H1 (cell line): ENCODE data around the gene CHRNA5. TPM values are rescaled to one million over a fixed set of nuclear protein-coding genes. Genes with fewer than 3 reads are reported as not detected.

ENCODE experiments used
- CHD1 ChIP-seq: IDR thresholded peaks from 2 replicates; pipeline ENCODE4 v1.6.1; 2012; ENCODE audit warnings: low read depth, low read length, improper control_type of control experiment
- CHD2 ChIP-seq: IDR thresholded peaks from 2 replicates; pipeline ENCODE4 v1.6.1; 2012; ENCODE audit warnings: low read length, improper control_type of control experiment
- CHD7 ChIP-seq: fragments of 300-600 bp; sonication (generic); IDR thresholded peaks from 2 replicates; pipeline ENCODE4 v1.7.1; 2012; ENCODE audit warnings: low read length, moderate library complexity, mild to moderate bottlenecking, inconsistent platforms; ENCODE audit not compliant: insufficient replicate concordance
- EZH2 ChIP-seq: fragments of 200-600 bp; sonication (generic); IDR thresholded peaks from 2 replicates; pipeline ENCODE4 v1.7.1; 2012; ENCODE audit warnings: low read depth, mild to moderate bottlenecking, moderate library complexity, low read length, inconsistent platforms; ENCODE audit not compliant: severe bottlenecking
- polyA plus RNA-seq, 7 experiments: library from polyadenylated mRNA; depleted of rRNA in 3 of 7; stranded (reverse) in 5 of 7; unstranded in 2 of 7; fragments of >200 nt in 5 of 7; fragments of 200-250 nt in 2 of 7; gene quantifications; 1 replicate in 5 of 7; 2 replicates in 1 of 7; 4 replicates in 1 of 7; pipeline versions ENCODE4 v1.2.1 to v1.2.3, GENCODE V29; 2011 to 2013; ENCODE audit warnings: missing spikeins in 2 of 7, mixed read lengths in 2 of 7
- total RNA-seq: library from RNA; stranded (reverse); fragmentation: NEBNext Ultra II Directional; extraction: Animal tissue kit (Norgen Biotek cat#: 25700); gene quantifications from 2 replicates; pipeline ENCODE4 v1.2.1, GENCODE V29; 2021

The CHRNA5 gene
- total and polyA plus RNA-seq, 2 of the 8 experiments (the other 6 are each of a cell fraction or from before 2014, with no cell fraction given): 13.5 to 31.4 TPM

GRCh38 chr15:78563092-78563491, 2.2 kb upstream of the CHRNA5 start (continued):
- TF ChIP-seq CHD7: no peak
- no peak for TF ChIP-seq CHD1
- TF ChIP-seq CHD2: no peak
- TF ChIP-seq EZH2: no peak
